ENCODE data around the gene ZDHHC4.

Gene ZDHHC4

GRCh38 chr7:6600093-6600492, 22.8 kb downstream of the ZDHHC4 start:
- Histone ChIP-seq H2AFZ (ENCODE audit: low read depth, low read length) (no peak overlapping the region), H3K36me3 (ENCODE audit: insufficient read depth, low read length) (peaks cover 96% of the 10 kb centered on the region), H3K4me2 (ENCODE audit: insufficient read depth, low read length) (no peak overlapping the region), H3K27me3 (ENCODE audit: insufficient read depth, low read length, poor library complexity) (no peaks in the 10 kb centered on the region), H3K4me3 (ENCODE audit: low read depth in 1 of 2, low read length in 2 of 2) (no peak overlapping the region), H3K9ac (ENCODE audit: low read depth, low read length) (no peak overlapping the region), H3K79me2 (ENCODE audit: insufficient read depth, low read length) (peaks cover 12% of the 10 kb centered on the region; the same call in 1 of the 2 replicates), H3K9me3 (ENCODE audit: insufficient read depth, low read length, severe bottlenecking) (no peaks in the 10 kb centered on the region), H3K4me1 (ENCODE audit: insufficient read depth, low read length) (no peaks in the 10 kb centered on the region), H4K20me1 (ENCODE audit: insufficient read depth, low read length) (peaks cover 24% of the 10 kb centered on the region; the same call in 1 of the 2 replicates), H3K27ac (ENCODE audit: low read length) (no peak overlapping the region)
- TF ChIP-seq EZH2 (IDR thresholded peaks at IDR 0.05; ENCODE audit: borderline replicate concordance, low read depth, low read length, severe bottlenecking) (no peak), CTCF (IDR thresholded peaks at IDR 0.05; ENCODE audit: borderline replicate concordance, extremely low read depth, low read length, poor library complexity, severe bottlenecking) (no peak)
- no peak for DNase-seq
- ATAC-seq (ENCODE audit: insufficient read depth, low read depth), result no peak

- no peak overlapping the region for H3K9ac ChIP-seq (ENCODE audit: low read depth, low read length)
- peaks cover 25% of the 10 kb centered on the region for H4K20me1 ChIP-seq (ENCODE audit: insufficient read depth, low read length)
- peaks cover 85% of the 10 kb centered on the region for H3K36me3 ChIP-seq (ENCODE audit: insufficient read depth, low read length)
- H3K79me2 ChIP-seq (ENCODE audit: insufficient read depth, low read length), result peaks cover 6% of the 10 kb centered on the region; the same call in 1 of the 2 replicates
- H2AFZ ChIP-seq (ENCODE audit: low read depth, low read length), result no peak overlapping the region
- DNase-seq (no peak), ATAC-seq (ENCODE audit: insufficient read depth, low read depth) (no peak)
- no peak overlapping the region for H3K27ac ChIP-seq (ENCODE audit: low read length)
- H3K27me3 ChIP-seq (ENCODE audit: insufficient read depth, low read length, poor library complexity), result no peaks in the 10 kb centered on the region
- H3K9me3 ChIP-seq (ENCODE audit: insufficient read depth, low read length, severe bottlenecking), result no peaks in the 10 kb centered on the region
- no peak overlapping the region for H3K4me3 ChIP-seq (ENCODE audit: low read depth in 1 of 2, low read length in 2 of 2)
- H3K4me1 ChIP-seq (ENCODE audit: insufficient read depth, low read length), result no peaks in the 10 kb centered on the region
- H3K4me2 ChIP-seq (ENCODE audit: insufficient read depth, low read length), result no peak overlapping the region
- TF ChIP-seq CTCF (IDR thresholded peaks at IDR 0.05; ENCODE audit: borderline replicate concordance, extremely low read depth, low read length, poor library complexity, severe bottlenecking) (no peak), EZH2 (IDR thresholded peaks at IDR 0.05; ENCODE audit: borderline replicate concordance, low read depth, low read length, severe bottlenecking) (no peak)
Measured at GRCh38 chr7:6604458-6604857, 27.2 kb downstream of the ZDHHC4 start.

GRCh38 chr7:6606866-6607583, 29.8 kb downstream of the ZDHHC4 start:
- Histone ChIP-seq H3K9ac (ENCODE audit: low read depth, low read length) (no peak overlapping the region), H3K27ac (ENCODE audit: low read length) (no peak overlapping the region), H3K27me3 (ENCODE audit: insufficient read depth, low read length, poor library complexity) (no peaks in the 10 kb centered on the region), H3K36me3 (ENCODE audit: insufficient read depth, low read length) (peaks cover 60% of the 10 kb centered on the region), H3K4me1 (ENCODE audit: insufficient read depth, low read length) (no peaks in the 10 kb centered on the region), H3K9me3 (ENCODE audit: insufficient read depth, low read length, severe bottlenecking) (no peaks in the 10 kb centered on the region), H2AFZ (ENCODE audit: low read depth, low read length) (no peak overlapping the region), H4K20me1 (ENCODE audit: insufficient read depth, low read length) (peaks cover 16% of the 10 kb centered on the region), H3K79me2 (ENCODE audit: insufficient read depth, low read length) (peaks cover 6% of the 10 kb centered on the region; the same call in 1 of the 2 replicates), H3K4me2 (ENCODE audit: insufficient read depth, low read length) (no peak overlapping the region), H3K4me3 (ENCODE audit: low read depth in 1 of 2, low read length in 2 of 2) (no peak overlapping the region)
- ATAC-seq (ENCODE audit: insufficient read depth, low read depth) (no peak), DNase-seq (no peak)
- TF ChIP-seq CTCF (IDR thresholded peaks at IDR 0.05; ENCODE audit: borderline replicate concordance, extremely low read depth, low read length, poor library complexity, severe bottlenecking), result no peak
- TF ChIP-seq EZH2 (IDR thresholded peaks at IDR 0.05; ENCODE audit: borderline replicate concordance, low read depth, low read length, severe bottlenecking), result no peak

Data from DND-41 (cell line).